ENCODE results near the gene DDAH1.
"Not testable (repeated sequence)": the region's sequence is repeated elsewhere in the genome, so short reads cannot be mapped to it uniquely, and the experiment has no call there.

Gene DDAH1

GRCh38 chr1:85470130-85470529, 5.2 kb upstream of the DDAH1 start:
- DNase-seq: not testable (repeated sequence)

GRCh38 chr1:85467929-85468540, 3.1 kb upstream of the DDAH1 start:
- peak; percentile 43 for DNase-seq

DNA sequence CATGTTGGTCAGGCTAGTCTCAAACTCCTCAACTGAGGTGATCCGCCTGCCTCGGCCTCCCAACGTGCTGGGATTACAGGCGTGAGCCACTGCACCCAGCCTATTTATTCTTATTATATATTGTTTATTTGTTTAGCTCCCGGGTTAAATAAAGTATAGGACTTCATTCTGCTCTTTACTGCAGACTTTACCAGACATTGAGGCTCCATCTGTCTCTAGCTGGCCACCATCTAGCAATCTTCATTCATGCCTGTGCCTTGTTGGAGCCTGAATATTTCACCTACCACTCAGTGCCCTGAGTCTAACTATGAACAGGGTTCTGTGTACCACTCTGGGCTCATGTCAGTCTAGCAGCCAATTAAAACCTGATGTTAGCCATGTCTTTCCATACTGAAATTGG, 2.1 kb upstream of the DDAH1 start:
- no peak for DNase-seq

DNA sequence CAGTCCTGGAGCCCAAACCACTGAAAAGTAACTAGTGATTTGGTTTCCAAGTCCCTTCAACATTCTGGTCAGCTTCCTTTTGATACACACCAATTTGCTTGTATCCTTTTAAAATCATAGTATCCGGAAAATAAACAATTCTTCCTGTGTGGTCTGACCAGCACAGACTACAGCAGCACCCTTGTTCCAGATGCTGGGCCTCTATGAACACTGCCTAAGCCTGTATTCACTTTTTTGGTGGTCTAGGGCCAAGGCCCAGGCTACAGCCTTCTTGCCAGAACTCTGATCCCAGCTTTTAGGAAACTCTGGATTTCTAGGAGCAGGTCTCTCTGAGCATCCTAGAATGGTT, 801 bp upstream of the DDAH1 start:
- peak; percentile 54 for DNase-seq

DNA sequence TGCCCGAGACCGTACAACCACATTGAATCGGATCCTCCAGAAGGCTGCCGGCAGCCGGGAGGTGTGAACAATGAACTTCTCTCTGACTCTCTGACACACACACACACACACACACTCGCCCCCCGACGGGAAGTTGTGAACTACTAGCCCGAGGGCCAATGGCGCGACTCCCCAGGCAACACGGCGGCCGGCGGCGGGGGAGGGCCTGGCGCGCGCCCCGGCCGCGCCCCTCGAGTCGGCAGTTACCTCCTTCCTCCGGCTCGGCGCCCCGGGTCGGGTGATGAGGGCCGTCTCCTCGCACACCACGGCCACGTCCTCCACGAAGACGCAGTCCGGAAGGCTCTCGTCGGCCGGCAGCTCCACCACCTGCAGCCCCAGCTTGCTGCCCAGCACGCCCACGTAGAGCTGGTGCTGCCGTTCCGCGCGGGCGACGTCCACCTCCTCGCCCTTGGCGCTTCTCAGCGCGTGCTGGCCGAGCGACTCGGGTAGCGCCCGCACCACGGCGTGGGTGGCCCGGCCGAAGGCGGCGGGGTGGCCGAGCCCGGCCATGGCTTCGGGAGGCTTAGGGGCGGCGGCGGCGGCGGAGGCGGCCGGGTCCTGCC, 361 bp downstream of the DDAH1 start:
- peak; percentile 67 for DNase-seq

- peak; percentile 46 for DNase-seq
These were observed 1.0 kb downstream of the DDAH1 start for GRCh38 chr1:85463731-85464496.

- no peak for DNase-seq
These were observed 1.9 kb downstream of the DDAH1 start for GRCh38 chr1:85462931-85463649.

- DNase-seq: peak; percentile 54
These were observed 3.6 kb downstream of the DDAH1 start for GRCh38 chr1:85461216-85461918.

- no peak for DNase-seq
These were observed 4.3 kb downstream of the DDAH1 start for GRCh38 chr1:85460555-85461088.

GRCh38 chr1:85459290-85459689, 5.7 kb downstream of the DDAH1 start:
- no peak for DNase-seq

DNA sequence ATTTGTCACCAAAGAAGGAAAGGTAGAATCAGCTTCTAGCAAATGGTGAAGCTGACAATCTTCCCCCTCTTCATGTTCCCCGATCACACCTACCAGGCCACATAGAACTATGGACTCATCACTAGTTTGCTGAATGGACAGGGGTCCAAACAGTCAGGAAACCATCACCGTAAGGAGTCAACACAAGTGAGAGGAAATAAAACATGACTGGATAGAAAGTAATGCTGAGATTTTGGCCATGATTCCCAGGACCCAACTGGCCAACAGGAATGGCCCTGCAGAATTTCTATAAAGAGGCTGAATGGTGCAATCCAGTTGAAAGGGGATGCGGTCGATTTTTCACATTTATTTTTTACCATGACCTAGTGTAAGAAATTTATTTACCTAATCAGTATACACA, 10.7 kb downstream of the DDAH1 start:
- DNase-seq: no peak

GRCh38 chr1:85453640-85454194, 11.2 kb downstream of the DDAH1 start:
- no peak for DNase-seq

GRCh38 chr1:85452948-85453347, 12.0 kb downstream of the DDAH1 start:
- DNase-seq: no peak

DNA sequence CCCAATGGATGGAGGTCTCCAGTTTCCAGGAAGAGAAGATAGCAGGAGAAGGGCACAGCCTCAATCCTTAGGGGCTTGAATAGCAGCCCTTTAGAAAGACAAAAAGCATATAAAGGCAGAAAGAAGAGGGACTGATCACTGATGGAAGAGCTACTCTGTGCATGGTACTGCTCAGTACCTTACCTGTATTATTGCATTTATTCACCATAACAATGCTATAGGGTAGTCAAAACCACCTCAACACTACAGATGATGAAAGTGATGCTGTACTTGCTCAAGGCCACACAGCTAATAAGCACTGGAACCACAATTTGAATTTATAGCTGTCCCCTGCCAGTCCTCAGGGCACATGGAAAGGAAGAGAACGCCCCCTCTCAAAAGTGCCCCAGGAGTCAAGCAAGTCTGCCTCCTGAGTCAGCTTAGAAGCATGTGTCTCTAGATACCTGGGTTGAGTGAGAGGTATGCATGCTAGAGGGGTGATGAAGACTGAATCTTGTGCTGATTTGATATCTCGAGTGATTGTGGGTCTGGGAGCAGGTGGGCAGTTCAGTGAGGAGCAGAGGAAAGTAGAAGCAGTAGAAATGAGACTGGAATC, 13.6 kb downstream of the DDAH1 start:
- no peak for DNase-seq

- DNase-seq: no peak
These were observed 14.1 kb downstream of the DDAH1 start for GRCh38 chr1:85450832-85451231.

DNA sequence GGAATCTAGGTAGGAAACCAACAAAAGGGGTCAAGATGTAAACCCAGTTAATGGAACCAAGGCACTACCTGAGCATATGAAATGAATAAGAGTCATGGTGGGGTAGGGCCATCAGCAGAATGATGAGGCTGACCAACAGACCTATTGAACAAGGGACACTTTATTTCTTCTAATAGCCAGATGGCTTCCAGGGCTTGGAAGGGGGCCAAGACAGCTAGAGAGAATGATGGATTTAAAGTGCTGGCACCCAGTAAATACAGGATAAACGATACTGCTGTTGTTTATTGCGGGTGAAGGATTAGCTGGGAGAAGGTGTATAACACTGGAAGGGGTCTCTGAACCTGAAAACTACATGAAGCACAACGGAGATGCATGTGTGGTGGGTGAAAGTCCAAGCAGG, 15.6 kb downstream of the DDAH1 start:
- no peak for DNase-seq

- peak; percentile 47 for DNase-seq
These were observed 16.6 kb downstream of the DDAH1 start for GRCh38 chr1:85448358-85448757.

DNA sequence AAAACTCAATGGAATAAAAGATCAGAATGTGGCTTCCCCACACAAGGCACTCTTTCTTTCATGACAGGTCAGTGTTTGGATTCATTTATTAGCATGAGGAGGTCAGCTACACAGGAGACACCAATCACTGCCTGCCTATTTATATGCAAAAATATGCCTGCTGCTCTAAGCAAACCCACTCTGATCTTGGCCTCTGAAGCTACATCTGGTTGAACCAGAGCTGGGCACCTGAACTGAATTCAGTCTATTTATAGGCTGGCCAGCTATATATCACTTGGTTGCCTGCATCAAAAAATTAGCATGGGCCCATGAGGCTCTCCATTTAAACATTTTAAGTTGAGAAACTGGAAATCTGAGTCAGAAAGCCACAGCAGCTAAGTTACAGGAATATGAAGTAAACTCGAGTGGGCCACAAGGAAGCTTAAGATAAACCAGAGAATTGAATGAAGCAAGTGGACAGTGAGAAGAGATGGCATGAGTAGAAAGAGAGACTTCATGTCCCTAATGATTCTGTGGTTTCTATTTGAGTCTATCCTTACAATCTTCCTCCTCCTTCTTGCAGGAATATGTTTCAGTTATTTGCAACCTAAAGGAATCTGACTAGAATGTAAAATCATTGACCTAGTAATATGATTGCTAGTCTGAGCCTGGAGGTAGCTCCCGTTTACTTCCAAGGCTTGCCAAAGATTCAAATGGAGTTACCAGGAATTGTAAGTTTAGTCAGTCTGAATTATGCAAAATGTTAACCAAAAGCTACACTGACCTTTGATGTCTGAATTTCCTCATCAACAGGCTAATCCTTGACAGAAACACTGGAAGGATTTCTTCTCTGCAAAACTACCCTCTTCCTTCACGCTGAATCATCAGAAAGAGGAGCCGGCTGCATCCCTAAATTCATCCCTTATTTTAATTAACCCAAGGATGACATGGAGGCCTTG, 17.7 kb downstream of the DDAH1 start:
- DNase-seq: no peak

GRCh38 chr1:85445906-85446305, 19.1 kb downstream of the DDAH1 start:
- DNase-seq: peak; percentile 39

DNA sequence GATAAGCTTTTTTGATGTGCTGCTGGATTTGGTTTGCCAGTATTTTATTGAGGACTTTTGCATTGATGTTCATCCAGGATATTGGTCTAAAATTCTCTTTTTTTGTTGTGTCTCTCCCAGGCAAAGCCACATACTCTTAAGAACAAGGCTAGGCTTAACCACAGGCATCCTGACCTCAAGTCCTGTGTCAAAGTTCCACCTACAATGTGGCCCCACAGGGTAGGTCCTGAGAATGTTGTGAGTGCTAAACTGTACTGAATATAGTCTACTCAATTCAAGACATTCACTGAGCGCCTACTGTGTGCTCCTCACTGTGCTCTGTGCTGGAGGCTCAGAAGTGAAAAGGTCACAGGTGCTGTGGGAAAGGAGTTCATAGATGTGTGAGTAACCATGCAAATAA, 20.6 kb downstream of the DDAH1 start:
- no peak for DNase-seq

DNA sequence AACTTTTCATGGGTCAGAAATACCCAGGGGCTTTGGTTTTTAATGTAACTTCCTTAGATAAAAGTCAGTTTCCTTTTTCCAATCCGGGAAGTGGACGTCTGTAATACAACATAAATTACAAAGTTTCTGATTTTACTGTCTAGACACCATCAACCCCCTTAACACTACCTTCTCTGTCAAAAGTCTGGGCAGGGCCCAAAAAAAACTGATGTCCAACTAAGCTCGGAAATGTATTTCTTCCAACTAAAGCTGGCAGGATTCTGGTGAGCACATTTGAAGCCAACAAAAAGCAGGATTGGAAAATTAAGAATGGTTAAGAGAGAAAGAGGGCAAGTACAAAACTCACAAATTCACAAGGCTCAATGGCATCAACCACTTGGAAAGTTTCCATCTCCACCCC, 24.3 kb downstream of the DDAH1 start:
- DNase-seq: no peak

All from fibroblast of skin of scalp (primary cell).